ENCODE data around the gene SLC29A4.

DNA sequence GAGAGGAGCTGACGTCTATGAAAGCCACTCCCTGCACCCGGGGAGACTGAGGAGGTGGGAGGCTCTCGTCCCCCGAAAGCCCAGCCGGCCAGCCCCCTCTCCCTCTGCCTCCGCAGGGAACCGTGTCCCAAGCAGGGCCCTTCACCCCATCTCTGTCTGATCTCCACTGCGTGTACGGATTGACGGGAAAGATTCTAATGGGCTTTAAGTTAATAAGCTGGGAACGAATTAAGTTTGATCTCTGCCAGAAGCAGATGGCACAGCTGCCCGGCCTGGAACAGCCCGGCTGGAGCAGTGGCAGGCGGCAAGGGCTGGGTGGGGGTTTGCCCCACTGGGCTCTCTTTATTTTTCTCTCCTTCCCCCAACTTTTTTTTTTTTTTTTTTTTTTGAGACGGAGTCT lies 6.1 kb upstream of the SLC29A4 start:
- TF ChIP-seq, protein P1, sequence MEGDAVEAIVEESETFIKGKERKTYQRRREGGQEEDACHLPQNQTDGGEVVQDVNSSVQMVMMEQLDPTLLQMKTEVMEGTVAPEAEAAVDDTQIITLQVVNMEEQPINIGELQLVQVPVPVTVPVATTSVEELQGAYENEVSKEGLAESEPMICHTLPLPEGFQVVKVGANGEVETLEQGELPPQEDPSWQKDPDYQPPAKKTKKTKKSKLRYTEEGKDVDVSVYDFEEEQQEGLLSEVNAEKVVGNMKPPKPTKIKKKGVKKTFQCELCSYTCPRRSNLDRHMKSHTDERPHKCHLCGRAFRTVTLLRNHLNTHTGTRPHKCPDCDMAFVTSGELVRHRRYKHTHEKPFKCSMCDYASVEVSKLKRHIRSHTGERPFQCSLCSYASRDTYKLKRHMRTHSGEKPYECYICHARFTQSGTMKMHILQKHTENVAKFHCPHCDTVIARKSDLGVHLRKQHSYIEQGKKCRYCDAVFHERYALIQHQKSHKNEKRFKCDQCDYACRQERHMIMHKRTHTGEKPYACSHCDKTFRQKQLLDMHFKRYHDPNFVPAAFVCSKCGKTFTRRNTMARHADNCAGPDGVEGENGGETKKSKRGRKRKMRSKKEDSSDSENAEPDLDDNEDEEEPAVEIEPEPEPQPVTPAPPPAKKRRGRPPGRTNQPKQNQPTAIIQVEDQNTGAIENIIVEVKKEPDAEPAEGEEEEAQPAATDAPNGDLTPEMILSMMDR (IDR thresholded peaks at IDR 0.05) = no peak
- TF ChIP-seq POLR2A (IDR thresholded peaks at IDR 0.05) = no peak
